SK-N-SH (cell line): ENCODE data around the gene CD72. TPM values are rescaled to one million over a fixed set of nuclear protein-coding genes. Genes with fewer than 3 reads are reported as not detected.
"Not testable (repeated sequence)": the region's sequence is repeated elsewhere in the genome, so short reads cannot be mapped to it uniquely, and the experiment has no call there.

Source experiments
- CTCF ChIA-PET: fragments of 300-600, 350-600 bp; formaldehyde crosslinking; extraction: SDS; loops from one replicate; lab custom pipeline; 2021; lab: Yijun Ruan, JAX
- POLR2A ChIA-PET: fragments of 350-600 bp; sonication (Branson Sonifier 250); formaldehyde crosslinking; extraction: SDS; loops from one replicate; lab custom pipeline; 2020; ENCODE audit warnings: antibody characterized with exemption, inconsistent platforms; lab: Yijun Ruan, JAX
- DNase-seq: peaks from one replicate; pipeline ENCODE4 v3.0.0; 2012
- H2AFZ ChIP-seq: fragments of 200-600 bp; sonication (generic); 2 replicates; pipeline ENCODE4 v1.8.1; 2016; ENCODE audit warnings: antibody characterized with exemption, mild to moderate bottlenecking, low read depth
- H3F3A ChIP-seq: fragments of 200-600 bp; sonication (generic); replicated peaks from 2 replicates; pipeline ENCODE3; 2016; ENCODE audit warnings: antibody characterized with exemption, mild to moderate bottlenecking; ENCODE audit not compliant: insufficient read depth
- H3K27ac ChIP-seq, 2 experiments: fragments of 200-500 bp in 1 of 2; fragments of 200-600 bp in 1 of 2; sonication (Bioruptor generic) in 1 of 2; sonication (generic), shearing (Covaris generic) in 1 of 2; 2 replicates each; pipeline versions ENCODE4 v1.5.1 to v1.6.1; 2014 to 2016; ENCODE audit warnings: low read depth in 2 of 2, inconsistent platforms in 1 of 2, low read length in 1 of 2, mild to moderate bottlenecking in 1 of 2, mixed read lengths in 1 of 2
- H3K27me3 ChIP-seq: fragments of 200-600 bp; sonication (generic), shearing (Covaris generic); 2 replicates; pipeline ENCODE4 v1.6.1; 2016; ENCODE audit warnings: mixed run types; ENCODE audit not compliant: insufficient read depth
- H3K36me3 ChIP-seq, 2 experiments: fragments of 200-500 bp in 1 of 2; fragments of 200-600 bp in 1 of 2; sonication (Bioruptor generic) in 1 of 2; sonication (generic) in 1 of 2; replicated peaks in 1 of 2; 2 replicates each; pipeline versions ENCODE3 to v1.5.1; 2014 to 2016; ENCODE audit warnings: low read length in 1 of 2, mild to moderate bottlenecking in 1 of 2; ENCODE audit not compliant: insufficient read depth in 2 of 2, control insufficient read depth in 1 of 2
- H3K4me1 ChIP-seq, 2 experiments: fragments of 200-500 bp in 1 of 2; fragments of 200-600 bp in 1 of 2; sonication (Bioruptor generic) in 1 of 2; sonication (generic), shearing (Covaris generic) in 1 of 2; 2 replicates each; pipeline versions ENCODE4 v1.5.1 to v1.6.1; 2014 to 2016; ENCODE audit warnings: low read depth in 1 of 2, low read length in 1 of 2, mixed run types in 1 of 2; ENCODE audit not compliant: insufficient read depth in 2 of 2, control insufficient read depth in 1 of 2
- H3K4me2 ChIP-seq: fragments of 200-600 bp; sonication (generic), shearing (Covaris generic); 2 replicates; pipeline ENCODE4 v1.6.1; 2017; ENCODE audit warnings: mixed run types
- H3K4me3 ChIP-seq, 2 experiments: fragments of 200-500 bp in 1 of 2; fragments of 200-600 bp in 1 of 2; sonication (Bioruptor generic) in 1 of 2; sonication (generic), shearing (Covaris generic) in 1 of 2; 2 replicates each; pipeline versions ENCODE4 v1.5.1 to v1.8.1; 2014 to 2016; ENCODE audit warnings: low read depth in 2 of 2, inconsistent platforms in 1 of 2, low read length in 1 of 2, mild to moderate bottlenecking in 1 of 2, mixed read lengths in 1 of 2, moderate library complexity in 1 of 2
- H3K79me2 ChIP-seq: fragments of 200-600 bp; sonication (generic); 2 replicates; pipeline ENCODE4 v1.8.1; 2017; ENCODE audit warnings: mild to moderate bottlenecking; ENCODE audit not compliant: insufficient read depth
- H3K9ac ChIP-seq: fragments of 200-600 bp; sonication (generic); 2 replicates; pipeline ENCODE4 v1.6.1; 2017; ENCODE audit warnings: mixed run types
- H3K9me2 ChIP-seq: fragments of 200-600 bp; sonication (generic); 2 replicates; pipeline ENCODE4 v1.6.1; 2017; ENCODE audit warnings: mixed run types
- H3K9me3 ChIP-seq: fragments of 200-600 bp; sonication (generic); 2 replicates; pipeline ENCODE4 v1.6.1; 2017; ENCODE audit warnings: mixed run types, mild to moderate bottlenecking, moderate library complexity
- H4K20me1 ChIP-seq: fragments of 200-600 bp; sonication (generic); 2 replicates; pipeline ENCODE4 v1.6.1; 2017; ENCODE audit warnings: mild to moderate bottlenecking, mixed run types; ENCODE audit not compliant: insufficient read depth
- CHD2 ChIP-seq: fragments of 150-350 bp; IDR thresholded peaks from 2 replicates; pipeline ENCODE4 v1.6.1; 2018; ENCODE audit warnings: low read length; ENCODE audit not compliant: partially characterized antibody
- ELF1 ChIP-seq: IDR thresholded peaks from 2 replicates; pipeline ENCODE4 v1.4.0; 2012
- EP300 ChIP-seq, 2 experiments: IDR thresholded peaks; 2 replicates each; pipeline versions ENCODE4 v1.4.0 to v1.6.1; 2012; ENCODE audit warnings: borderline replicate concordance in 1 of 2, low read depth in 1 of 2, low read length in 1 of 2
- EZH2phosphoT487 ChIP-seq: fragments of 200-600 bp; sonication (generic); IDR thresholded peaks from 2 replicates; pipeline ENCODE4 v1.6.1; 2017; ENCODE audit warnings: low read depth, mixed run types, mild to moderate bottlenecking, antibody characterized with exemption, moderate library complexity, borderline replicate concordance
- FOXM1 ChIP-seq: IDR thresholded peaks from 2 replicates; pipeline ENCODE4 v1.4.0; 2012; ENCODE audit warnings: low read depth, mild to moderate bottlenecking
- GATA2 ChIP-seq: sonication (generic); formaldehyde crosslinking; IDR thresholded peaks from 2 replicates; pipeline ENCODE4 v1.5.0; 2020; ENCODE audit warnings: mild to moderate bottlenecking, missing genetic modification reagents
- MEF2A ChIP-seq: IDR thresholded peaks from 2 replicates; pipeline ENCODE4 v1.4.0; 2012; ENCODE audit warnings: low read depth, borderline replicate concordance
- NFIC ChIP-seq: IDR thresholded peaks from 2 replicates; pipeline ENCODE4 v1.4.0; 2012; ENCODE audit warnings: borderline replicate concordance
- NRF1 ChIP-seq: IDR thresholded peaks from 2 replicates; pipeline ENCODE4 v1.6.1; 2012; ENCODE audit warnings: low read depth, mild to moderate bottlenecking, low read length
- POLR2AphosphoS5 ChIP-seq: IDR thresholded peaks from 2 replicates; pipeline ENCODE4 v1.6.1; 2012; ENCODE audit warnings: low read depth, low read length
- RCOR1 ChIP-seq: fragments of 150-350 bp; IDR thresholded peaks from 2 replicates; pipeline ENCODE4 v1.6.1; 2017; ENCODE audit warnings: antibody characterized with exemption, low read length
- RXRA ChIP-seq: IDR thresholded peaks from 2 replicates; pipeline ENCODE4 v1.4.0; 2012; ENCODE audit warnings: low read depth, mild to moderate bottlenecking, borderline replicate concordance
- SIN3A ChIP-seq: IDR thresholded peaks from 2 replicates; pipeline ENCODE4 v1.6.1; 2012; ENCODE audit warnings: low read depth, mild to moderate bottlenecking, low read length, moderate library complexity, borderline replicate concordance
- USF2 ChIP-seq: fragments of 150-350 bp; IDR thresholded peaks from 2 replicates; pipeline ENCODE4 v1.6.1; 2017; ENCODE audit warnings: antibody characterized with exemption, low read length, low read depth, borderline replicate concordance
- WGBS: methylation state at CpG from one replicate; pipeline ENCODE4 v1.1.6; 2017; ENCODE audit warnings: low lambda C conversion rate; 5-methylcytosine and 5-hydroxymethylcytosine counted together
- polyA plus RNA-seq, 3 experiments: library from polyadenylated mRNA; depleted of rRNA; stranded (reverse); fragments of >200 nt; gene quantifications; 2 replicates each; pipeline ENCODE4 v1.2.3, GENCODE V29; 2012

The CD72 gene
- polyA plus RNA-seq, 1 of the 3 experiments (the other 2 are of a cell fraction) = 2.7 TPM

GRCh38 chr9:35593581-35593980 is 24.6 kb downstream of the CD72 start:
- no peaks in the 10 kb centered on the region for H3K9me2 ChIP-seq

GRCh38 chr9:35588506-35588905 is 29.7 kb downstream of the CD72 start:
- H3K4me2 ChIP-seq, H3K27me3 ChIP-seq, H3K36me3 ChIP-seq, H3K9me2 ChIP-seq, H3K9ac ChIP-seq, H3F3A ChIP-seq, CTCF ChIA-PET, H3K9me3 ChIP-seq, H3K4me3 ChIP-seq, POLR2A ChIA-PET, H3K27ac ChIP-seq, DNase-seq, H3K79me2 ChIP-seq, H3K4me1 ChIP-seq, H2AFZ ChIP-seq, H4K20me1 ChIP-seq: not testable (repeated sequence)
- WGBS = 87% methylated on average over 5 of the region's 5 CpGs

More at GRCh38 chr9:35593581-35593980, 24.6 kb downstream of the CD72 start:
- H3K27me3 ChIP-seq = no peaks in the 10 kb centered on the region
- H3K27ac ChIP-seq = no peak overlapping the region
- H3K9ac ChIP-seq = no peak overlapping the region
- CTCF ChIA-PET = interaction anchor here (1.0 kb wide), 1 partner anchor 10 kb away, joined by 3 read pairs; no protein-coding TSS in a partner anchor
- peaks cover 6% of the 10 kb centered on the region; the same call in 1 of the 2 replicates for H3K9me3 ChIP-seq
- no peaks in the 10 kb centered on the region for H4K20me1 ChIP-seq
- TF ChIP-seq FOXM1 (no peak), CHD2 (no peak), ELF1 (no peak), RXRA (no peak), NFIC (no peak), NRF1 (no peak), GATA2 (CRISPR knock-in tag) (no peak), EP300 (IDR thresholded peaks at IDR 0.05; ENCODE audit: borderline replicate concordance in 1 of 2, low read depth in 1 of 2, low read length in 1 of 2) (no peak), EZH2phosphoT487 (no peak), RCOR1 (no peak), MEF2A (no peak), USF2 (no peak), SIN3A (no peak), POLR2AphosphoS5 (no peak)
- H3K4me3 ChIP-seq = no peak overlapping the region
- no peak overlapping the region for H3K4me2 ChIP-seq
- no peak for DNase-seq
- no peaks in the 10 kb centered on the region for H3K36me3 ChIP-seq
- no peaks in the 10 kb centered on the region for H3F3A ChIP-seq
- no peak overlapping the region for H2AFZ ChIP-seq
- no peaks in the 10 kb centered on the region for H3K79me2 ChIP-seq
- no peaks in the 10 kb centered on the region for H3K4me1 ChIP-seq
- POLR2A ChIA-PET = interaction anchor here (0.7 kb wide), 1 partner anchor 383 kb away, joined by 4 read pairs; no protein-coding TSS in a partner anchor

GRCh38 chr9:35584681-35585080 is 33.5 kb downstream of the CD72 start:
- H3F3A ChIP-seq, H3K27ac ChIP-seq, H3K9me2 ChIP-seq, H3K79me2 ChIP-seq, H3K4me3 ChIP-seq, H3K36me3 ChIP-seq, CTCF ChIA-PET, H3K4me2 ChIP-seq, H4K20me1 ChIP-seq, H3K4me1 ChIP-seq, H3K9me3 ChIP-seq, POLR2A ChIA-PET, H3K27me3 ChIP-seq, H2AFZ ChIP-seq, H3K9ac ChIP-seq, DNase-seq: not testable (repeated sequence)
- WGBS = 82% methylated on average over 3 of the region's 3 CpGs

GRCh38 chr9:35583521-35583920 is 34.7 kb downstream of the CD72 start:
- H2AFZ ChIP-seq, H3K36me3 ChIP-seq, H3F3A ChIP-seq, POLR2A ChIA-PET, H3K79me2 ChIP-seq, H3K27me3 ChIP-seq, H3K27ac ChIP-seq, DNase-seq, H3K4me3 ChIP-seq, H3K4me1 ChIP-seq, H4K20me1 ChIP-seq, H3K4me2 ChIP-seq, H3K9me2 ChIP-seq, H3K9me3 ChIP-seq, H3K9ac ChIP-seq: not testable (repeated sequence)
- WGBS = 75% methylated on average over 5 of the region's 6 CpGs
- CTCF ChIA-PET = interaction anchor here (0.9 kb wide), 1 partner anchor 14 kb away, joined by 3 read pairs; no protein-coding TSS in a partner anchor
